ENCODE measurements around the gene CWC27. TPM values are rescaled to one million over a fixed set of nuclear protein-coding genes. Genes with fewer than 3 reads are reported as not detected.

The CWC27 gene
- polyA plus RNA-seq, 1 donor, result 20.8 TPM

GRCh38 chr5:64963278-64963677 lies 194.5 kb downstream of the CWC27 start:
- Histone ChIP-seq H3K36me3 (ENCODE audit: control insufficient read depth, insufficient read depth, low read length) (no peaks in the 10 kb centered on the region), H3K9me3 (ENCODE audit: control insufficient read depth, low read depth, low read length) (peaks cover 7% of the 10 kb centered on the region), H3K27ac (ENCODE audit: low read length) (no peak overlapping the region), H3K27me3 (ENCODE audit: control insufficient read depth, insufficient read depth, low read length) (no peaks in the 10 kb centered on the region), H3K4me3 (ENCODE audit: low read length) (no peak overlapping the region), H3K4me1 (ENCODE audit: control insufficient read depth, insufficient read depth, low read length) (no peaks in the 10 kb centered on the region)
- WGBS (ENCODE audit: insufficient coverage, low lambda C conversion rate), result 100% methylated on average over 1 of the region's 1 CpG
- DNase-seq, result no peak

- WGBS (ENCODE audit: insufficient coverage, low lambda C conversion rate), result no CpG with 5 or more reads among the region's 1 CpG
- H3K9me3 ChIP-seq (ENCODE audit: control insufficient read depth, low read depth, low read length), result no peaks in the 10 kb centered on the region
- no peaks in the 10 kb centered on the region for H3K36me3 ChIP-seq (ENCODE audit: control insufficient read depth, insufficient read depth, low read length)
- no peaks in the 10 kb centered on the region for H3K4me1 ChIP-seq (ENCODE audit: control insufficient read depth, insufficient read depth, low read length)
- no peak for DNase-seq
- H3K4me3 ChIP-seq (ENCODE audit: low read length), result no peak overlapping the region
- no peaks in the 10 kb centered on the region for H3K27me3 ChIP-seq (ENCODE audit: control insufficient read depth, insufficient read depth, low read length)
- no peak overlapping the region for H3K27ac ChIP-seq (ENCODE audit: low read length)
Measured at GRCh38 chr5:64968591-64969110, 199.9 kb downstream of the CWC27 start.

- Histone ChIP-seq H3K4me1 (ENCODE audit: control insufficient read depth, insufficient read depth, low read length) (no peaks in the 10 kb centered on the region), H3K36me3 (ENCODE audit: control insufficient read depth, insufficient read depth, low read length) (no peaks in the 10 kb centered on the region), H3K4me3 (ENCODE audit: low read length) (no peak overlapping the region), H3K9me3 (ENCODE audit: control insufficient read depth, low read depth, low read length) (no peaks in the 10 kb centered on the region), H3K27me3 (ENCODE audit: control insufficient read depth, insufficient read depth, low read length) (no peaks in the 10 kb centered on the region), H3K27ac (ENCODE audit: low read length) (no peak overlapping the region)
- no CpG with 5 or more reads among the region's 5 CpGs for WGBS (ENCODE audit: insufficient coverage, low lambda C conversion rate)
- peak in 1 of 2 donors; percentile 48 for DNase-seq
Measured at GRCh38 chr5:64969578-64969977, 200.8 kb downstream of the CWC27 start.

GRCh38 chr5:64971513-64971912 lies 202.8 kb downstream of the CWC27 start:
- Histone ChIP-seq H3K9me3 (ENCODE audit: control insufficient read depth, low read depth, low read length) (no peaks in the 10 kb centered on the region), H3K27ac (ENCODE audit: low read length) (no peak overlapping the region), H3K27me3 (ENCODE audit: control insufficient read depth, insufficient read depth, low read length) (no peaks in the 10 kb centered on the region), H3K4me3 (ENCODE audit: low read length) (no peak overlapping the region), H3K36me3 (ENCODE audit: control insufficient read depth, insufficient read depth, low read length) (no peaks in the 10 kb centered on the region), H3K4me1 (ENCODE audit: control insufficient read depth, insufficient read depth, low read length) (no peaks in the 10 kb centered on the region)
- DNase-seq, result no peak
- WGBS (ENCODE audit: insufficient coverage, low lambda C conversion rate), result 40% methylated on average over 1 of the region's 2 CpGs

GRCh38 chr5:64971990-64972389 lies 203.3 kb downstream of the CWC27 start:
- no peak for DNase-seq
- 80% methylated on average over 1 of the region's 3 CpGs for WGBS (ENCODE audit: insufficient coverage, low lambda C conversion rate)
- Histone ChIP-seq H3K9me3 (ENCODE audit: control insufficient read depth, low read depth, low read length) (no peaks in the 10 kb centered on the region), H3K27ac (ENCODE audit: low read length) (no peak overlapping the region), H3K4me1 (ENCODE audit: control insufficient read depth, insufficient read depth, low read length) (no peaks in the 10 kb centered on the region), H3K4me3 (ENCODE audit: low read length) (no peak overlapping the region), H3K27me3 (ENCODE audit: control insufficient read depth, insufficient read depth, low read length) (no peaks in the 10 kb centered on the region), H3K36me3 (ENCODE audit: control insufficient read depth, insufficient read depth, low read length) (no peaks in the 10 kb centered on the region)

GRCh38 chr5:64972591-64972990 lies 203.9 kb downstream of the CWC27 start:
- no peaks in the 10 kb centered on the region for H3K4me1 ChIP-seq (ENCODE audit: control insufficient read depth, insufficient read depth, low read length)
- H3K36me3 ChIP-seq (ENCODE audit: control insufficient read depth, insufficient read depth, low read length), result peaks cover 2% of the 10 kb centered on the region
- H3K27ac ChIP-seq (ENCODE audit: low read length), result no peak overlapping the region
- H3K4me3 ChIP-seq (ENCODE audit: low read length), result no peak overlapping the region
- no peaks in the 10 kb centered on the region for H3K27me3 ChIP-seq (ENCODE audit: control insufficient read depth, insufficient read depth, low read length)
- DNase-seq, result no peak
- H3K9me3 ChIP-seq (ENCODE audit: control insufficient read depth, low read depth, low read length), result no peaks in the 10 kb centered on the region

- H3K36me3 ChIP-seq (ENCODE audit: control insufficient read depth, insufficient read depth, low read length), result peaks cover 6% of the 10 kb centered on the region
- H3K27me3 ChIP-seq (ENCODE audit: control insufficient read depth, insufficient read depth, low read length), result no peaks in the 10 kb centered on the region
- no peak overlapping the region for H3K4me3 ChIP-seq (ENCODE audit: low read length)
- no peaks in the 10 kb centered on the region for H3K4me1 ChIP-seq (ENCODE audit: control insufficient read depth, insufficient read depth, low read length)
- H3K27ac ChIP-seq (ENCODE audit: low read length), result no peak overlapping the region
- no peak for DNase-seq
- H3K9me3 ChIP-seq (ENCODE audit: control insufficient read depth, low read depth, low read length), result no peaks in the 10 kb centered on the region
- 100% methylated on average over 2 of the region's 2 CpGs for WGBS (ENCODE audit: insufficient coverage, low lambda C conversion rate)
Measured at GRCh38 chr5:64973215-64973614, 204.5 kb downstream of the CWC27 start.

GRCh38 chr5:64977779-64978178 lies 209.0 kb downstream of the CWC27 start:
- peaks cover 6% of the 10 kb centered on the region for H3K36me3 ChIP-seq (ENCODE audit: control insufficient read depth, insufficient read depth, low read length)
- no peak overlapping the region for H3K4me3 ChIP-seq (ENCODE audit: low read length)
- 100% methylated on average over 1 of the region's 1 CpG for WGBS (ENCODE audit: insufficient coverage, low lambda C conversion rate)
- H3K27ac ChIP-seq (ENCODE audit: low read length), result no peak overlapping the region
- H3K4me1 ChIP-seq (ENCODE audit: control insufficient read depth, insufficient read depth, low read length), result no peaks in the 10 kb centered on the region
- DNase-seq, result no peak
- H3K9me3 ChIP-seq (ENCODE audit: control insufficient read depth, low read depth, low read length), result no peaks in the 10 kb centered on the region
- no peaks in the 10 kb centered on the region for H3K27me3 ChIP-seq (ENCODE audit: control insufficient read depth, insufficient read depth, low read length)

- H3K36me3 ChIP-seq (ENCODE audit: control insufficient read depth, insufficient read depth, low read length), result peaks cover 6% of the 10 kb centered on the region
- WGBS (ENCODE audit: insufficient coverage, low lambda C conversion rate), result 0% methylated on average over 1 of the region's 2 CpGs
- no peak for DNase-seq
Measured at GRCh38 chr5:64978546-64978945, 209.8 kb downstream of the CWC27 start.

GRCh38 chr5:64979531-64979930 lies 210.8 kb downstream of the CWC27 start:
- Histone ChIP-seq H3K27me3 (ENCODE audit: control insufficient read depth, insufficient read depth, low read length) (no peaks in the 10 kb centered on the region), H3K4me1 (ENCODE audit: control insufficient read depth, insufficient read depth, low read length) (no peaks in the 10 kb centered on the region), H3K4me3 (ENCODE audit: low read length) (no peak overlapping the region), H3K36me3 (ENCODE audit: control insufficient read depth, insufficient read depth, low read length) (peaks cover 6% of the 10 kb centered on the region), H3K9me3 (ENCODE audit: control insufficient read depth, low read depth, low read length) (no peaks in the 10 kb centered on the region), H3K27ac (ENCODE audit: low read length) (no peak overlapping the region)
- WGBS (ENCODE audit: insufficient coverage, low lambda C conversion rate), result no CpG with 5 or more reads among the region's 3 CpGs
- no peak for DNase-seq

More at GRCh38 chr5:64978546-64978945, 209.8 kb downstream of the CWC27 start:
- Histone ChIP-seq H3K4me1 (ENCODE audit: control insufficient read depth, insufficient read depth, low read length) (no peaks in the 10 kb centered on the region), H3K27me3 (ENCODE audit: control insufficient read depth, insufficient read depth, low read length) (no peaks in the 10 kb centered on the region), H3K4me3 (ENCODE audit: low read length) (no peak overlapping the region), H3K27ac (ENCODE audit: low read length) (no peak overlapping the region), H3K9me3 (ENCODE audit: control insufficient read depth, low read depth, low read length) (no peaks in the 10 kb centered on the region)

- no CpG with 5 or more reads among the region's 2 CpGs for WGBS (ENCODE audit: insufficient coverage, low lambda C conversion rate)
- Histone ChIP-seq H3K4me1 (ENCODE audit: control insufficient read depth, insufficient read depth, low read length) (no peaks in the 10 kb centered on the region), H3K9me3 (ENCODE audit: control insufficient read depth, low read depth, low read length) (no peaks in the 10 kb centered on the region), H3K27me3 (ENCODE audit: control insufficient read depth, insufficient read depth, low read length) (no peaks in the 10 kb centered on the region), H3K4me3 (ENCODE audit: low read length) (no peak overlapping the region), H3K36me3 (ENCODE audit: control insufficient read depth, insufficient read depth, low read length) (peaks cover 6% of the 10 kb centered on the region), H3K27ac (ENCODE audit: low read length) (no peak overlapping the region)
- no peak for DNase-seq
Measured at GRCh38 chr5:64980176-64980575, 211.4 kb downstream of the CWC27 start.

Data from large intestine (tissue), 3 donors.